ENCODE measurements around the gene P2RY8.
"Not testable (repeated sequence)": the region's sequence is repeated elsewhere in the genome, so short reads cannot be mapped to it uniquely, and the experiment has no call there.

The P2RY8 gene

GRCh38 chrX:1500701-1501624, 36.0 kb downstream of the P2RY8 start:
- no peak for TF ChIP-seq CTCF (IDR thresholded peaks at IDR 0.05; ENCODE audit: control insufficient read depth, extremely low read depth, insufficient read depth)
- no peak for DNase-seq (ENCODE audit: low read depth)
- no peak overlapping the region for H3K4me3 ChIP-seq (ENCODE audit: low read depth, low read length)

GRCh38 chrX:1496076-1496475, 40.9 kb downstream of the P2RY8 start:
- no peak for DNase-seq (ENCODE audit: low read depth)
- no peak for TF ChIP-seq CTCF (IDR thresholded peaks at IDR 0.05; ENCODE audit: control insufficient read depth, extremely low read depth, insufficient read depth)
- H3K4me3 ChIP-seq (ENCODE audit: low read depth, low read length) = no peak overlapping the region

- no peak for TF ChIP-seq CTCF (IDR thresholded peaks at IDR 0.05; ENCODE audit: control insufficient read depth, extremely low read depth, insufficient read depth)
- H3K4me3 ChIP-seq (ENCODE audit: low read depth, low read length) = no peak overlapping the region
- no peak for DNase-seq (ENCODE audit: low read depth)
Observed at GRCh38 chrX:1493877-1494510, 43.0 kb downstream of the P2RY8 start.

GRCh38 chrX:1493412-1493811, 43.6 kb downstream of the P2RY8 start:
- no peak overlapping the region for H3K4me3 ChIP-seq (ENCODE audit: low read depth, low read length)
- peak; percentile 6 for DNase-seq (ENCODE audit: low read depth)
- no peak for TF ChIP-seq CTCF (IDR thresholded peaks at IDR 0.05; ENCODE audit: control insufficient read depth, extremely low read depth, insufficient read depth)

GRCh38 chrX:1492421-1493012, 44.5 kb downstream of the P2RY8 start:
- TF ChIP-seq CTCF (IDR thresholded peaks at IDR 0.05; ENCODE audit: control insufficient read depth, extremely low read depth, insufficient read depth) = no peak

GRCh38 chrX:1491851-1492349, 45.1 kb downstream of the P2RY8 start:
- DNase-seq (ENCODE audit: low read depth) = peak; percentile 37
- TF ChIP-seq CTCF (IDR thresholded peaks at IDR 0.05; ENCODE audit: control insufficient read depth, extremely low read depth, insufficient read depth) = no peak

More at GRCh38 chrX:1492421-1493012, 44.5 kb downstream of the P2RY8 start:
- H3K4me3 ChIP-seq (ENCODE audit: low read depth, low read length) = no peak overlapping the region
- no peak for DNase-seq (ENCODE audit: low read depth)

GRCh38 chrX:1491248-1491647, 45.7 kb downstream of the P2RY8 start:
- DNase-seq (ENCODE audit: low read depth); H3K4me3 ChIP-seq (ENCODE audit: low read depth, low read length): not testable (repeated sequence)

More at GRCh38 chrX:1491851-1492349, 45.1 kb downstream of the P2RY8 start:
- H3K4me3 ChIP-seq (ENCODE audit: low read depth, low read length) = no peak overlapping the region

- not testable (repeated sequence) for H3K4me3 ChIP-seq (ENCODE audit: low read depth, low read length); DNase-seq (ENCODE audit: low read depth)
Observed at GRCh38 chrX:1490723-1491122, 46.3 kb downstream of the P2RY8 start.

- H3K4me3 ChIP-seq (ENCODE audit: low read depth, low read length) = not testable (repeated sequence)
Observed at GRCh38 chrX:1489354-1489753, 47.6 kb downstream of the P2RY8 start.

More at GRCh38 chrX:1489354-1489753, 47.6 kb downstream of the P2RY8 start:
- DNase-seq (ENCODE audit: low read depth) = not testable (repeated sequence)
